WTC11 (cell line): ENCODE data around the gene TUBGCP6. TPM values are rescaled to one million over a fixed set of nuclear protein-coding genes. Genes with fewer than 3 reads are reported as not detected.

Source experiments
- ATAC-seq: fragments of 200-7000 bp; cut with Tn5 transposase; 2 replicates; pipeline ENCODE4 v1.10.0; 2021; ENCODE audit warnings: mild to moderate bottlenecking, moderate library complexity
- CTCF ChIA-PET: fragments of 300-600 bp; sonication (Branson Sonifier 250); formaldehyde crosslinking; loops from one replicate; lab custom pipeline; 2021; ENCODE audit warnings: antibody characterized with exemption; lab: Charles Lee
- POLR2A ChIA-PET: fragments of 350-600 bp; sonication (Branson Sonifier 250); formaldehyde crosslinking; loops from one replicate; lab custom pipeline; 2021; ENCODE audit warnings: antibody characterized with exemption; lab: Charles Lee
- DNase-seq: peaks from one replicate; pipeline ENCODE4 v3.0.0; 2021; ENCODE audit warnings: low spot score
- H3K27ac Mint-ChIP-seq: 2 replicates; pipeline ENCODE4 v1.8.0; 2021; ENCODE audit warnings: mixed read lengths
- H3K27me3 Mint-ChIP-seq: 2 replicates; pipeline ENCODE4 v1.8.0; 2021; ENCODE audit warnings: low read depth, mild to moderate bottlenecking, moderate library complexity, mixed read lengths
- H3K36me3 Mint-ChIP-seq: 2 replicates; pipeline ENCODE4 v1.8.0; 2021; ENCODE audit warnings: mixed read lengths
- H3K4me1 Mint-ChIP-seq: 2 replicates; pipeline ENCODE4 v1.8.0; 2022; ENCODE audit warnings: mixed read lengths
- H3K4me3 Mint-ChIP-seq: 2 replicates; pipeline ENCODE4 v1.8.0; 2021; ENCODE audit warnings: mild to moderate bottlenecking, moderate library complexity, mixed read lengths
- H3K9me3 Mint-ChIP-seq: 2 replicates; pipeline ENCODE4 v1.8.0; 2021; ENCODE audit warnings: mixed read lengths
- CREB1 ChIP-seq: sonication (generic); formaldehyde crosslinking; IDR thresholded peaks from 2 replicates; pipeline ENCODE4 v1.8.0; 2023; ENCODE audit warnings: mild to moderate bottlenecking, missing genetic modification reagents
- ESRRA ChIP-seq: sonication (generic); formaldehyde crosslinking; IDR thresholded peaks from 2 replicates; pipeline ENCODE4 v1.8.1; 2022; ENCODE audit warnings: mild to moderate bottlenecking, missing genetic modification reagents, borderline replicate concordance
- GABPB1 ChIP-seq: sonication (generic); formaldehyde crosslinking; IDR thresholded peaks from 2 replicates; pipeline ENCODE4 v1.8.1; 2023; ENCODE audit warnings: mild to moderate bottlenecking, missing genetic modification reagents
- HMGA2 ChIP-seq: fragments of 250-450 bp; sonication (Bioruptor Pico); IDR thresholded peaks from 2 replicates; pipeline ENCODE4 v1.4.0; 2021; ENCODE audit warnings: mild to moderate bottlenecking, moderate library complexity
- JUN ChIP-seq: sonication (generic); formaldehyde crosslinking; IDR thresholded peaks from 2 replicates; pipeline ENCODE4 v1.8.0; 2023; ENCODE audit warnings: mild to moderate bottlenecking, missing genetic modification reagents
- KAT7 ChIP-seq: sonication (generic); formaldehyde crosslinking; IDR thresholded peaks from 2 replicates; pipeline ENCODE4 v1.8.1; 2023; ENCODE audit warnings: missing genetic modification reagents, mild to moderate bottlenecking, borderline replicate concordance
- MYBL2 ChIP-seq: sonication (generic); formaldehyde crosslinking; IDR thresholded peaks from 2 replicates; pipeline ENCODE4 v1.8.1; 2023; ENCODE audit warnings: mild to moderate bottlenecking, moderate library complexity, missing genetic modification reagents
- NFYB ChIP-seq: sonication (generic); formaldehyde crosslinking; conservative IDR thresholded peaks from 2 replicates; pipeline ENCODE4 v1.8.0; 2022; ENCODE audit warnings: low read depth, missing genetic modification reagents
- SMAD3 ChIP-seq: sonication (generic); formaldehyde crosslinking; IDR thresholded peaks from 2 replicates; pipeline ENCODE4 v1.8.0; 2022; ENCODE audit warnings: missing genetic modification reagents, mild to moderate bottlenecking, borderline replicate concordance
- SP1 ChIP-seq: sonication (generic); formaldehyde crosslinking; conservative IDR thresholded peaks from 2 replicates; pipeline ENCODE4 v1.8.1; 2022; ENCODE audit warnings: missing genetic modification reagents
- ZBTB21 ChIP-seq: sonication (generic); formaldehyde crosslinking; IDR thresholded peaks from 2 replicates; pipeline ENCODE4 v1.8.1; 2023; ENCODE audit warnings: mild to moderate bottlenecking, missing genetic modification reagents, borderline replicate concordance
- total RNA-seq: library from RNA; stranded (reverse); gene quantifications from 3 replicates; pipeline ENCODE4 v1.2.3, GENCODE V29; 2021
- TF ChIP-seq, protein P1 (sequence below): sonication (generic); formaldehyde crosslinking; IDR thresholded peaks from 2 replicates; pipeline ENCODE4 v1.8.0; 2022; ENCODE audit warnings: mild to moderate bottlenecking, missing genetic modification reagents
- TF ChIP-seq, protein P2 (sequence below): sonication (generic); formaldehyde crosslinking; IDR thresholded peaks from 2 replicates; pipeline ENCODE4 v1.8.1; 2023; ENCODE audit warnings: mild to moderate bottlenecking, missing genetic modification reagents, moderate library complexity
- TF ChIP-seq, protein P3 (sequence below): sonication (generic); formaldehyde crosslinking; conservative IDR thresholded peaks from 2 replicates; pipeline ENCODE4 v1.8.1; 2023; ENCODE audit warnings: mild to moderate bottlenecking, low read depth, missing genetic modification reagents, moderate library complexity
- TF ChIP-seq, protein P4 (sequence below): sonication (generic); formaldehyde crosslinking; IDR thresholded peaks from 2 replicates; pipeline ENCODE4 v1.8.0; 2022; ENCODE audit warnings: mild to moderate bottlenecking, missing genetic modification reagents
- TF ChIP-seq, protein P5 (sequence below): fragments of 250-450 bp; sonication (Bioruptor Pico); IDR thresholded peaks from 2 replicates; pipeline ENCODE4 v2.1.2; 2022; ENCODE audit warnings: mild to moderate bottlenecking, moderate library complexity
- TF ChIP-seq, protein P6 (sequence below): sonication (generic); formaldehyde crosslinking; IDR thresholded peaks from 2 replicates; pipeline ENCODE4 v1.8.1; 2023; ENCODE audit warnings: mild to moderate bottlenecking, missing genetic modification reagents, moderate library complexity
- TF ChIP-seq, protein P7 (sequence below): sonication (generic); formaldehyde crosslinking; conservative IDR thresholded peaks from 2 replicates; pipeline ENCODE4 v1.8.1; 2022; ENCODE audit warnings: mild to moderate bottlenecking, missing genetic modification reagents

TUBGCP6 gene
- total RNA-seq, 1 experiment from 2014 or later: 45.4 TPM

GRCh38 chr22:50173983-50174355 lies 70.9 kb downstream of the TUBGCP6 start:
- ATAC-seq (no peak), DNase-seq (no peak)
- CTCF ChIA-PET: interaction anchor here (1.1 kb wide), 1 partner anchor 11 kb away, joined by 4 read pairs; no protein-coding TSS in a partner anchor
- peaks cover 9% of the 10 kb centered on the region for H3K27me3 Mint-ChIP-seq
- peaks cover 3% of the 10 kb centered on the region; the same call in 1 of the 2 replicates for H3K4me1 Mint-ChIP-seq
- H3K36me3 Mint-ChIP-seq: no peaks in the 10 kb centered on the region
- no peak overlapping the region for H3K27ac Mint-ChIP-seq
- TF ChIP-seq GABPB1: no peak
- TF ChIP-seq, protein P1, sequence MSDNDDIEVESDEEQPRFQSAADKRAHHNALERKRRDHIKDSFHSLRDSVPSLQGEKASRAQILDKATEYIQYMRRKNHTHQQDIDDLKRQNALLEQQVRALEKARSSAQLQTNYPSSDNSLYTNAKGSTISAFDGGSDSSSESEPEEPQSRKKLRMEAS: no peak
- TF ChIP-seq ZBTB21 (CRISPR knock-in tag): no peak
- no peak for TF ChIP-seq ESRRA (CRISPR knock-in tag)
- TF ChIP-seq CREB1: no peak
- TF ChIP-seq MYBL2: no peak
- TF ChIP-seq SMAD3 (CRISPR knock-in tag): no peak
- H3K4me3 Mint-ChIP-seq: no peak overlapping the region
- POLR2A ChIA-PET: no interaction called here
- no peaks in the 10 kb centered on the region for H3K9me3 Mint-ChIP-seq

GRCh38 chr22:50173311-50173982 lies 71.4 kb downstream of the TUBGCP6 start:
- TF ChIP-seq, protein P2, sequence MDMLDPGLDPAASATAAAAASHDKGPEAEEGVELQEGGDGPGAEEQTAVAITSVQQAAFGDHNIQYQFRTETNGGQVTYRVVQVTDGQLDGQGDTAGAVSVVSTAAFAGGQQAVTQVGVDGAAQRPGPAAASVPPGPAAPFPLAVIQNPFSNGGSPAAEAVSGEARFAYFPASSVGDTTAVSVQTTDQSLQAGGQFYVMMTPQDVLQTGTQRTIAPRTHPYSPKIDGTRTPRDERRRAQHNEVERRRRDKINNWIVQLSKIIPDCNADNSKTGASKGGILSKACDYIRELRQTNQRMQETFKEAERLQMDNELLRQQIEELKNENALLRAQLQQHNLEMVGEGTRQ: no peak
- TF ChIP-seq, protein P3, sequence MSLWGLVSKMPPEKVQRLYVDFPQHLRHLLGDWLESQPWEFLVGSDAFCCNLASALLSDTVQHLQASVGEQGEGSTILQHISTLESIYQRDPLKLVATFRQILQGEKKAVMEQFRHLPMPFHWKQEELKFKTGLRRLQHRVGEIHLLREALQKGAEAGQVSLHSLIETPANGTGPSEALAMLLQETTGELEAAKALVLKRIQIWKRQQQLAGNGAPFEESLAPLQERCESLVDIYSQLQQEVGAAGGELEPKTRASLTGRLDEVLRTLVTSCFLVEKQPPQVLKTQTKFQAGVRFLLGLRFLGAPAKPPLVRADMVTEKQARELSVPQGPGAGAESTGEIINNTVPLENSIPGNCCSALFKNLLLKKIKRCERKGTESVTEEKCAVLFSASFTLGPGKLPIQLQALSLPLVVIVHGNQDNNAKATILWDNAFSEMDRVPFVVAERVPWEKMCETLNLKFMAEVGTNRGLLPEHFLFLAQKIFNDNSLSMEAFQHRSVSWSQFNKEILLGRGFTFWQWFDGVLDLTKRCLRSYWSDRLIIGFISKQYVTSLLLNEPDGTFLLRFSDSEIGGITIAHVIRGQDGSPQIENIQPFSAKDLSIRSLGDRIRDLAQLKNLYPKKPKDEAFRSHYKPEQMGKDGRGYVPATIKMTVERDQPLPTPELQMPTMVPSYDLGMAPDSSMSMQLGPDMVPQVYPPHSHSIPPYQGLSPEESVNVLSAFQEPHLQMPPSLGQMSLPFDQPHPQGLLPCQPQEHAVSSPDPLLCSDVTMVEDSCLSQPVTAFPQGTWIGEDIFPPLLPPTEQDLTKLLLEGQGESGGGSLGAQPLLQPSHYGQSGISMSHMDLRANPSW (CRISPR knock-in tag): no peak
- TF ChIP-seq, protein P4, sequence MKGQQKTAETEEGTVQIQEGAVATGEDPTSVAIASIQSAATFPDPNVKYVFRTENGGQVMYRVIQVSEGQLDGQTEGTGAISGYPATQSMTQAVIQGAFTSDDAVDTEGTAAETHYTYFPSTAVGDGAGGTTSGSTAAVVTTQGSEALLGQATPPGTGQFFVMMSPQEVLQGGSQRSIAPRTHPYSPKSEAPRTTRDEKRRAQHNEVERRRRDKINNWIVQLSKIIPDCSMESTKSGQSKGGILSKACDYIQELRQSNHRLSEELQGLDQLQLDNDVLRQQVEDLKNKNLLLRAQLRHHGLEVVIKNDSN (CRISPR knock-in tag): no peak
- TF ChIP-seq NFYB (CRISPR knock-in tag) (no peak), MYBL2 (no peak), SP1 (no peak), JUN (CRISPR knock-in tag) (no peak), ZBTB21 (CRISPR knock-in tag) (no peak), SMAD3 (CRISPR knock-in tag) (no peak), HMGA2 (no peak), KAT7 (CRISPR knock-in tag) (no peak), GABPB1 (no peak)
- TF ChIP-seq, protein P5, sequence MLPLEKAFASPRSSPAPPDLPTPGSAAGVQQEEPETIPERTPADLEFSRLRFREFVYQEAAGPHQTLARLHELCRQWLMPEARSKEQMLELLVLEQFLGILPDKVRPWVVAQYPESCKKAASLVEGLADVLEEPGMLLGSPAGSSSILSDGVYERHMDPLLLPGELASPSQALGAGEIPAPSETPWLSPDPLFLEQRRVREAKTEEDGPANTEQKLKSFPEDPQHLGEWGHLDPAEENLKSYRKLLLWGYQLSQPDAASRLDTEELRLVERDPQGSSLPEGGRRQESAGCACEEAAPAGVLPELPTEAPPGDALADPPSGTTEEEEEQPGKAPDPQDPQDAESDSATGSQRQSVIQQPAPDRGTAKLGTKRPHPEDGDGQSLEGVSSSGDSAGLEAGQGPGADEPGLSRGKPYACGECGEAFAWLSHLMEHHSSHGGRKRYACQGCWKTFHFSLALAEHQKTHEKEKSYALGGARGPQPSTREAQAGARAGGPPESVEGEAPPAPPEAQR (CRISPR knock-in tag): no peak
- TF ChIP-seq, protein P6, sequence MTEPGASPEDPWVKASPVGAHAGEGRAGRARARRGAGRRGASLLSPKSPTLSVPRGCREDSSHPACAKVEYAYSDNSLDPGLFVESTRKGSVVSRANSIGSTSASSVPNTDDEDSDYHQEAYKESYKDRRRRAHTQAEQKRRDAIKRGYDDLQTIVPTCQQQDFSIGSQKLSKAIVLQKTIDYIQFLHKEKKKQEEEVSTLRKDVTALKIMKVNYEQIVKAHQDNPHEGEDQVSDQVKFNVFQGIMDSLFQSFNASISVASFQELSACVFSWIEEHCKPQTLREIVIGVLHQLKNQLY (CRISPR knock-in tag): no peak
- TF ChIP-seq, protein P7, sequence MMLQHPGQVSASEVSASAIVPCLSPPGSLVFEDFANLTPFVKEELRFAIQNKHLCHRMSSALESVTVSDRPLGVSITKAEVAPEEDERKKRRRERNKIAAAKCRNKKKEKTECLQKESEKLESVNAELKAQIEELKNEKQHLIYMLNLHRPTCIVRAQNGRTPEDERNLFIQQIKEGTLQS (CRISPR knock-in tag): no peak
- no peaks in the 10 kb centered on the region for H3K9me3 Mint-ChIP-seq
- no peak overlapping the region for H3K27ac Mint-ChIP-seq
- no peak for DNase-seq
- CTCF ChIA-PET: no interaction called here
- no peak overlapping the region for H3K4me3 Mint-ChIP-seq
- no peaks in the 10 kb centered on the region for H3K36me3 Mint-ChIP-seq
- peaks cover 3% of the 10 kb centered on the region; the same call in 1 of the 2 replicates for H3K4me1 Mint-ChIP-seq
- no peak for ATAC-seq
- H3K27me3 Mint-ChIP-seq: peaks cover 15% of the 10 kb centered on the region
- POLR2A ChIA-PET: no interaction called here
